ACC112 (cell line): ENCODE measurements around the gene CHIC1.
"Not testable (repeated sequence)": the region's sequence is repeated elsewhere in the genome, so short reads cannot be mapped to it uniquely, and the experiment has no call there.

Source experiments
- H2AFZ ChIP-seq: fragments of 200-600 bp; sonication (generic); one replicate; pipeline ENCODE4 v1.6.0; 2017; ENCODE audit warnings: antibody characterized with exemption, low read length; ENCODE audit not compliant: unreplicated experiment
- H3K27ac ChIP-seq: fragments of 200-600 bp; sonication (generic); 2 replicates; pipeline ENCODE4 v1.5.1; 2014; ENCODE audit warnings: low read depth, mild to moderate bottlenecking, antibody characterized with exemption, low read length, moderate library complexity
- H3K27me3 ChIP-seq: fragments of 200-600 bp; sonication (generic); 2 replicates; pipeline ENCODE4 v1.6.1; 2014; ENCODE audit warnings: mild to moderate bottlenecking, antibody characterized with exemption, low read length, moderate library complexity, mixed read lengths; ENCODE audit not compliant: insufficient read depth
- H3K36me3 ChIP-seq: fragments of 200-600 bp; sonication (generic); 2 replicates; pipeline ENCODE4 v1.6.1; 2016; ENCODE audit warnings: mild to moderate bottlenecking, antibody characterized with exemption, low read length, moderate library complexity, mixed read lengths; ENCODE audit not compliant: insufficient read depth
- H3K4me1 ChIP-seq: fragments of 200-600 bp; sonication (generic); one replicate; pipeline ENCODE4 v1.6.1; 2016; ENCODE audit warnings: low read length, mixed read lengths; ENCODE audit not compliant: insufficient read depth, unreplicated experiment, control insufficient read depth
- H3K4me3 ChIP-seq: fragments of 200-600 bp; sonication (generic); 2 replicates; pipeline ENCODE4 v1.5.1; 2014; ENCODE audit warnings: mild to moderate bottlenecking, low read depth, low read length
- H3K79me2 ChIP-seq: fragments of 200-600 bp; sonication (generic); one replicate; pipeline ENCODE4 v1.6.0; 2016; ENCODE audit warnings: low read length; ENCODE audit not compliant: control insufficient read depth, unreplicated experiment, insufficient read depth

CHIC1 gene

GRCh38 chrX:73562984-73563737 lies at the start of gene CHIC1:
Gene CHIC1 (plus strand): TSS chrX:73563197. CDS start chrX:73563285, 88 bp downstream.
- Histone ChIP-seq H2AFZ (peak within 1 kb of the TSS; percentile 91), H3K27me3 (no peaks in the 10 kb centered on the region), H3K27ac (peak within 1 kb of the TSS; percentile 72), H3K4me3 (peak within 1 kb of the TSS; percentile 94), H3K4me1 (no peaks in the 10 kb centered on the region), H3K79me2 (peaks cover 7% of the 10 kb centered on the region), H3K36me3 (no peaks in the 10 kb centered on the region)

DNA sequence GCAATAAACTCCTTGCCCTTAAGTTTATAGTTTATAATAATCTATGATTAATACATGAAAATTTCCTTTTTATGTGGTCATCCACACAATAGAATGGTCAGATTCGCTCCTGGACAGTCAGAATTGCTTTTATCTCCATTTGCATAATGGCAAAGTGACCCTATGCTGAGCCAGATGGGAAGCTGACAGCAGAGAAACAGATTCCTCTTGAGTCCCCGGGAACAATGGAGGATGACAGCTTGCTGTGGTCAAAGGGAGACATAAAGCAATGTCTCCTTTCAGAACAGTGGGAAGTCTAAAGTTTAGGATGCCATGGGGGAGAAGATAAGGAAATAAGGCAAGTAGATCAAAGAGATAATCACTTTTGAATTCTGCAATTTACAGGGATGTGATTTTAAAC lies 40.2 kb upstream of the CHIC1 start:
- H3K27ac ChIP-seq, H3K79me2 ChIP-seq, H3K36me3 ChIP-seq, H2AFZ ChIP-seq, H3K4me1 ChIP-seq, H3K27me3 ChIP-seq, H3K4me3 ChIP-seq: not testable (repeated sequence)

GRCh38 chrX:73524906-73525305 lies 38.1 kb upstream of the CHIC1 start:
- H3K4me1 ChIP-seq = no peaks in the 10 kb centered on the region
- H3K36me3 ChIP-seq = no peaks in the 10 kb centered on the region
- no peak overlapping the region for H2AFZ ChIP-seq
- H3K4me3 ChIP-seq = no peak overlapping the region
- H3K27ac ChIP-seq = no peak overlapping the region
- H3K79me2 ChIP-seq = no peaks in the 10 kb centered on the region
- H3K27me3 ChIP-seq = no peaks in the 10 kb centered on the region

- no peaks in the 10 kb centered on the region for H3K4me1 ChIP-seq
- no peaks in the 10 kb centered on the region for H3K36me3 ChIP-seq
- no peak overlapping the region for H3K4me3 ChIP-seq
- no peaks in the 10 kb centered on the region for H3K79me2 ChIP-seq
- H2AFZ ChIP-seq = no peak overlapping the region
- no peaks in the 10 kb centered on the region for H3K27me3 ChIP-seq
- H3K27ac ChIP-seq = no peak overlapping the region
These were observed 36.9 kb upstream of the CHIC1 start for GRCh38 chrX:73525928-73526690.

- H3K27ac ChIP-seq, H3K36me3 ChIP-seq, H3K79me2 ChIP-seq, H2AFZ ChIP-seq, H3K27me3 ChIP-seq, H3K4me1 ChIP-seq, H3K4me3 ChIP-seq: not testable (repeated sequence)
These were observed 31.3 kb upstream of the CHIC1 start for GRCh38 chrX:73531655-73532054.

GRCh38 chrX:73556159-73556558 lies 6.8 kb upstream of the CHIC1 start:
- H3K27ac ChIP-seq = no peak overlapping the region
- no peaks in the 10 kb centered on the region for H3K79me2 ChIP-seq
- no peaks in the 10 kb centered on the region for H3K36me3 ChIP-seq
- H2AFZ ChIP-seq = no peak overlapping the region
- no peak overlapping the region for H3K4me3 ChIP-seq
- H3K4me1 ChIP-seq = no peaks in the 10 kb centered on the region
- H3K27me3 ChIP-seq = no peaks in the 10 kb centered on the region

DNA sequence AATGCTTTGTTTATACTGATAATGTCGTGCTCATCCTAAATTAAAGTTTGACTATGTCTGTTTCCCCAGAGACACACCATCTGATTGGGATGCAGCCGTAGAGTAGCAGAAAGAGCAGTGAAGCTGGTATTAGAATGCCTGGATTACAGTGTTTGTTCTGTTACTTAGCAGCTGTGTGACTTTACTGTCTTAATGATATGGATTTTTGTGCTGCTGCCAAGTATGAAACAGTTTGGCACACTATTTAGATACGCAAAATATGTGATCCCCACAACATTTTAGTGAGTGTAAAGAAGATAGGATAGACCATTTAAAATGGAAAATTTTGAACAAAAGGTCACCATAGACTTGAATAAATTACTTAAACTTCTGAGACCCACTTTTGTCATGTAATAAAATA lies 1.2 kb upstream of the CHIC1 start:
- H3K27me3 ChIP-seq = no peaks in the 10 kb centered on the region
- peak overlapping the region; percentile 52; the same call in 1 of the 2 replicates for H3K27ac ChIP-seq
- peaks cover 3% of the 10 kb centered on the region for H3K79me2 ChIP-seq
- H3K4me3 ChIP-seq = peak overlapping the region; percentile 94
- no peak overlapping the region for H2AFZ ChIP-seq
- H3K4me1 ChIP-seq = no peaks in the 10 kb centered on the region
- H3K36me3 ChIP-seq = no peaks in the 10 kb centered on the region

DNA sequence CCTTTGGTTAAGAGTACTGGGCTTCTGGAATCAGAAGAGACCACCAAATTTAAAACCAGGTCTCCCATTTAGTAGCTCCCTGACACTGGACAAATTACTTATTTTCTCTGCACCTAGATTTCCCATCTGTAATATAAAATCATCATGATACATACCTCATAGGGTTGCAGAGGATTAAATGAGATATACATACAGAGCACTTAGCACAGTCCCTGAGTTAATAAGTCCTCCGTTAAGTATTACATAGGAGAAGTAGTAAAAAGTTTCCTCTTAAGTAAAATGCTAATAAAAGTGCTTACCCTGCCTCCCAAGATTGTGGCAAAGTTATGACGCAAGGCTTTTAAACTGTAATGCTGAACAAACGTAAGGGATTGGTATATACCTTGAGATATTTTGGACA lies 539 bp upstream of the CHIC1 start:
- peak overlapping the region; percentile 94 for H3K4me3 ChIP-seq
- H3K36me3 ChIP-seq = no peaks in the 10 kb centered on the region
- peak overlapping the region; percentile 52 for H3K27ac ChIP-seq
- peaks cover 3% of the 10 kb centered on the region for H3K79me2 ChIP-seq
- no peaks in the 10 kb centered on the region for H3K4me1 ChIP-seq
- H2AFZ ChIP-seq = peak overlapping the region; percentile 91
- no peaks in the 10 kb centered on the region for H3K27me3 ChIP-seq

DNA sequence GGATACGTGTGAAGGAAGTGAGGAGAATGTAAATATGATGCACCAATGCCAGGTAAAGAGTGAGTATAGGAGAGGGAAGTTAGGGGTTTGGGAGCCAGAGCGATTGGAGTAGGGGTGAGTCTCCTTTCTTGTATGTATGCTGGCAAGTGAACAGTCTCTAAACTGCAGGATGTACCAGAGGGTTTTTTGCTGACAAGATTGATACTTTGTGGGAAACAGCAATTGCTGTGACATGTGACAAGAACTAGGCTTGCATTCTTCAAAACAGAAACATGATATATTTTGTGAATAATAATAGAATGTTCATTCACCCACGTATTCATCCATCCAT lies 706 bp downstream of the CHIC1 start:
- H3K27ac ChIP-seq = peak overlapping the region; percentile 72
- H3K27me3 ChIP-seq = no peaks in the 10 kb centered on the region

GRCh38 chrX:73577361-73577760 lies 14.4 kb downstream of the CHIC1 start:
- peak overlapping the region; percentile 78 for H3K27ac ChIP-seq
- H3K4me3 ChIP-seq = no peak overlapping the region; the same call in 1 of the 2 replicates
- no peaks in the 10 kb centered on the region for H3K36me3 ChIP-seq
- H3K4me1 ChIP-seq = peaks cover 16% of the 10 kb centered on the region
- no peak overlapping the region for H2AFZ ChIP-seq
- no peaks in the 10 kb centered on the region for H3K27me3 ChIP-seq
- no peaks in the 10 kb centered on the region for H3K79me2 ChIP-seq

More for the DNA sequence above, 706 bp downstream of the CHIC1 start:
- Histone ChIP-seq H3K36me3 (no peaks in the 10 kb centered on the region), H2AFZ (peak overlapping the region; percentile 48), H3K4me1 (no peaks in the 10 kb centered on the region), H3K4me3 (peak overlapping the region; percentile 94), H3K79me2 (peaks cover 7% of the 10 kb centered on the region)
